ENCODE results near the gene DDX28.

Gene DDX28

GRCh38 chr16:67987460-67988160 lies 35.4 kb downstream of the DDX28 start:
- no peak for TF ChIP-seq CTCF (conservative IDR thresholded peaks at IDR 0.05; ENCODE audit: low read length)
- H3K4me3 ChIP-seq (ENCODE audit: low read length), result no peak overlapping the region
- DNase-seq (ENCODE audit: low read depth), result no peak

GRCh38 chr16:67986949-67987348 lies 36.1 kb downstream of the DDX28 start:
- no peak for DNase-seq (ENCODE audit: low read depth)
- no peak for TF ChIP-seq CTCF (conservative IDR thresholded peaks at IDR 0.05; ENCODE audit: low read length)
- H3K4me3 ChIP-seq (ENCODE audit: low read length), result no peak overlapping the region

GRCh38 chr16:67982011-67982696 lies 40.9 kb downstream of the DDX28 start:
- DNase-seq (ENCODE audit: low read depth), result no peak
- TF ChIP-seq CTCF (conservative IDR thresholded peaks at IDR 0.05; ENCODE audit: low read length), result no peak
- no peak overlapping the region for H3K4me3 ChIP-seq (ENCODE audit: low read length)

- peak; percentile 7; the same call in 1 of the 2 replicates for TF ChIP-seq CTCF (conservative IDR thresholded peaks at IDR 0.05; ENCODE audit: low read length)
- H3K4me3 ChIP-seq (ENCODE audit: low read length), result no peak within 1 kb of the TSS
- DNase-seq (ENCODE audit: low read depth), result no peak
These were observed 42.9 kb downstream of the DDX28 start, which contains the start of gene DPEP3 for GRCh38 chr16:67979955-67980678. Gene DPEP3 (minus strand): TSS chr16:67980499. CDS start chr16:67980380, 119 bp downstream.

GRCh38 chr16:67977469-67978227 lies 45.4 kb downstream of the DDX28 start:
- no peak overlapping the region for H3K4me3 ChIP-seq (ENCODE audit: low read length)
- DNase-seq (ENCODE audit: low read depth), result no peak
- TF ChIP-seq CTCF (conservative IDR thresholded peaks at IDR 0.05; ENCODE audit: low read length), result no peak

GRCh38 chr16:67977005-67977404 lies 46.0 kb downstream of the DDX28 start:
- DNase-seq (ENCODE audit: low read depth), result no peak
- H3K4me3 ChIP-seq (ENCODE audit: low read length), result no peak overlapping the region
- no peak for TF ChIP-seq CTCF (conservative IDR thresholded peaks at IDR 0.05; ENCODE audit: low read length)

All from AG10803 (cell line).